ENCODE data around the gene METTL24.

- TF ChIP-seq CTCF (IDR thresholded peaks at IDR 0.05) (no peak), POLR2A (IDR thresholded peaks at IDR 0.05; ENCODE audit: low read depth) (no peak)
These were observed 29.8 kb upstream of the METTL24 start for GRCh38 chr6:110387986-110388385.

Measured in esophagus muscularis mucosa (tissue), 3 donors.